ENCODE data around the gene CACNB4.
A peak's percentile ranks its signal among the peaks of the same experiment; 100 is the strongest.

Gene CACNB4

DNA sequence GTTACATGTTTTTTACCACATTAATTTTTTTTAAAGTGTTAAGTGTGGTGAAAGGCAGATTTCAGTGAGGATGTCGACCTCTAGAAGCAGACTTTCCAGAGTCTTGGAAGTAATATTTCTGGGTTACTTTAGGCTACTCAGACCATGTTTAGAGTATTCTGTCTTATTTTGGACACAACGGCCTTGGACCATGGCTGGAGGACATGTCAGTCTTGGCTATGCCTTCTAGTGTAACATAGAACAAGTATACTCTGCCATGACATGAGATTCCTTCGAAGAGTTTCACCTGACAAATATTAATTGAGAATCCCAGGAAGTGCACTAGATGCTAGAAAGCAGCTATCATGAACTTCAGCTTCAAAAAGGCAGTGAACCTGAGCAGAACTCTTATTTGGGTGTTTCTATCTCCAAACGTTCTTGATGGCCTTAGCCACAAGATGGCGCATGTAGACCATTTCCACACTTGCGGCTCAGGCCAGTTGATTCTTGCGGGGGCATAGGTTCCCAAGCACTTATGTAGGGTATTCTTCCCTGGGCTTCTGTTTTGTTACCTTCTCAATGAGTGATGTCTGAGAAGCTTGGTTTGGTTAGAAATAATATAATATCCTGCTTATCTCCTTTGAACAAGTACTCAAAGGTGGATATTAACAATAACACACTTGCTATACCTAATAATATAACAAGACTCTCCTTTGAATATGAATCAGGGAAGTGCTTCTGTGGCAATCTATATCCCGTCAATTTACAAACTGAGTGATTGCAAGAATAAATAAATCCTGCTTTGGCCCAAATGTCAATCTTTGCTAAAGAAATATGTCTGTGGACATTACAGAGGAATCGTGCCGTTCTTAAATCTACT is 62.0 kb downstream of the CACNB4 start:
- TF ChIP-seq, protein P1, sequence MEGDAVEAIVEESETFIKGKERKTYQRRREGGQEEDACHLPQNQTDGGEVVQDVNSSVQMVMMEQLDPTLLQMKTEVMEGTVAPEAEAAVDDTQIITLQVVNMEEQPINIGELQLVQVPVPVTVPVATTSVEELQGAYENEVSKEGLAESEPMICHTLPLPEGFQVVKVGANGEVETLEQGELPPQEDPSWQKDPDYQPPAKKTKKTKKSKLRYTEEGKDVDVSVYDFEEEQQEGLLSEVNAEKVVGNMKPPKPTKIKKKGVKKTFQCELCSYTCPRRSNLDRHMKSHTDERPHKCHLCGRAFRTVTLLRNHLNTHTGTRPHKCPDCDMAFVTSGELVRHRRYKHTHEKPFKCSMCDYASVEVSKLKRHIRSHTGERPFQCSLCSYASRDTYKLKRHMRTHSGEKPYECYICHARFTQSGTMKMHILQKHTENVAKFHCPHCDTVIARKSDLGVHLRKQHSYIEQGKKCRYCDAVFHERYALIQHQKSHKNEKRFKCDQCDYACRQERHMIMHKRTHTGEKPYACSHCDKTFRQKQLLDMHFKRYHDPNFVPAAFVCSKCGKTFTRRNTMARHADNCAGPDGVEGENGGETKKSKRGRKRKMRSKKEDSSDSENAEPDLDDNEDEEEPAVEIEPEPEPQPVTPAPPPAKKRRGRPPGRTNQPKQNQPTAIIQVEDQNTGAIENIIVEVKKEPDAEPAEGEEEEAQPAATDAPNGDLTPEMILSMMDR (IDR thresholded peaks at IDR 0.05): peak; percentile 63

DNA sequence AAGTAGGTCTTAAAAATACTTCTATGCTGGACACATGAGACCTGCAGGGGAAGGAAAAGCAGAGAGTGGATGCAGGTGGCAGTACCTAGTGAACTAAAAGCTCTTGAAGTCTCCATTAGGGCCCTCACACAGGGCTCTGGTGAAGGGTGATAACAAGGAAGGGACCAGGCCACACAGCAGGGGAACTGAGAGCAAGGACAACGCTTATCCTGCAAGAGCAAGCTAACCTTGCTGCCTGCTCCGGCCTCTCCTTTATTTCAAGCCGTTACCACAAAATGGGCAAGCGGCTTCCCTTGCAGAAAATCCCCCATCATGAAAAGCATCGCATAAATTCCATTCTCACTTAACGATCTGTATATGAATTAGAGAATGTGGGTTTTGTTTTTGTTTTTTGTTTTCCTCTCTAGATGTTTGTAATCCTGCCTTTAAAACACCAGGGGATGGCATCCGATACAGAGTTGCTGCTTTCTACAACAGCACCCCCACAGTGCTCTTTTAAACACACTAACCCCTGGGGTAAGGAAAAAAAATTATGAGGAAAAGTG is 64.5 kb downstream of the CACNB4 start:
- TF ChIP-seq, protein P1 (IDR thresholded peaks at IDR 0.05): no peak

DNA sequence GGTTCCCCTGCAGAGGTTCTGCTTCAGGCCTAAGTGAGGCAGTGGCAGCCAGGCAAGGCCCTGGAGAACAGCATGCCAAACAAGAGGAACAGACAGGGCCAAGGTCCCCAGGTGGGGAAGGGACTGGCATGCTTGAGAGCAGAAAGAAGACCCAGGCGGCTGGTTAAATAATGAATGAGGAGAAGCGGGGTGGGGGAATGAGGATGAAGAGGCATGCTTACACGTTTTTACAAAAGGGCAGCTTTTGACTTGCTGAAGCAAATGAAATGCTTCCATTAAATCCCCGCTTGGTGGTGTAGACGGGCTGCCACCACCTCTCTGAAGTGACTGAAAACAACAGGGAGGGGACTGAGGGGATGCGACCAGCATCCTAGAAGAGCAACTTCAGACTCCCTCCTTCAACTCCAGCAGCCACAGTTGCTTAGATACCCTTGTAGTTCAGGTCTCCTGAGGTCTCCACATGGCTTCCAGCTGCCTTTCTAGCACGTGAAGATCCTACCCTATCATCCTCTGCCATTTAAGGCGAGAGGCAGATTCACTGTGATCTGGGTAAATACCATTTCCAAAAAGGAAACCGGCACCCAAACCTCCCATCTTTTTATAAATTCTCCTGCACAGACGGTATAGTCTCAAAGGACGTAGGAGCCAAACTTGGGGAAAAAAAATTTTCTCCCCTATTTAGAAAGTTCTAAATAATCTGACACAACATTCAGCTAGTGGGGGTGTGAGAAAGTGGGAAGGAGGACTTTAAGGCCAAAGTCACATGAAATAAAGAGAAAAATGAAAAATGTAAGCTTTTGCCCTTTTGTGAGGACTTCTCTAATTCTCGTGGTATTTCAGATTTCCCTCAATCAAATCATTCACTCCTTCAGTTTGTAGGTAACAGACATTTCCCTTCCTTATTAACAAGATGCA is 65.6 kb downstream of the CACNB4 start:
- TF ChIP-seq, protein P1 (IDR thresholded peaks at IDR 0.05): no peak

- TF ChIP-seq, protein P1 (IDR thresholded peaks at IDR 0.05): no peak
Measured at GRCh38 chr2:152031747-152032306, 67.0 kb downstream of the CACNB4 start.

DNA sequence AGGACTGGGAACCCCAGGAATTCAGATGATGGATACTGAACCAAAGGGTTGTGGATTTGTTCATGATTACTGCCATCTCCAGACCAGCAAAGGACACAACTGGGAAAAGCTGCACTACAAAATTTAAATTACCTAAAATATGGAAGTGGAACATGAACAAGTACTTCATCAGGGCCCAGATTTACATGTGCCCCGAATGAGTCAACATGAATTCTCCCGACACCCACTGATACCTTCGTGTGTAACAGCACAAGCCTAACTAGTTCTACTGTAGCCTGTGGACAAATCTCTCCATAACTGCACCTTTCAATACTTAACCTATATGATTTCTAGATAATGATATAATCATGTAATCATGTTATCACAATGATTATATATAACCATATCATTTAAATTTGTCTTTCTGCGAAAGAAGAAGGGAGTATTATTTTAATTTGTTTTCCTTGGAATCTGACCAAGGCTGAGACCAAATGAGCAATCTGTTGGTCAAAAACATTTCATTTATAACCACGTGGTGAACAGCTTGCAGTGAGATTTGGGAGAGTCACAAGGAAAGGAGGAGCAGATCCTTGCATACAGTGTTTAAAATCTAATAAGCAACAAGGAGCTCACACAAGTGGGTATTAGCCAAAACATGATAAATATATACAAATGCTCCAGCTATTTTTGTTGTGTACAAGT is 70.5 kb downstream of the CACNB4 start:
- TF ChIP-seq, protein P1 (IDR thresholded peaks at IDR 0.05): no peak

GRCh38 chr2:152025678-152026287 is 73.1 kb downstream of the CACNB4 start:
- TF ChIP-seq, protein P1 (IDR thresholded peaks at IDR 0.05): peak; percentile 98
